Colonic mucosa (tissue), 4 donors: ENCODE results near the gene CLDN6. TPM values are rescaled to one million over a fixed set of nuclear protein-coding genes. Genes with fewer than 3 reads are reported as not detected.
A peak's percentile ranks its signal among the peaks of the same experiment; 100 is the strongest.

Experiments
- DNase-seq: peaks from one replicate; pipeline ENCODE4 v3.0.0-alpha.2; 2020
- H3K27ac ChIP-seq: fragments of 200-600 bp; one replicate; pipeline ENCODE4 v1.8.0; 2021
- H3K27me3 ChIP-seq: fragments of 200-600 bp; one replicate; pipeline ENCODE4 v1.8.0; 2021
- H3K36me3 ChIP-seq: fragments of 200-600 bp; one replicate; pipeline ENCODE4 v1.8.0; 2021
- H3K4me1 ChIP-seq: fragments of 200-600 bp; one replicate; pipeline ENCODE4 v1.8.0; 2021; ENCODE audit warnings: mild to moderate bottlenecking
- H3K4me3 ChIP-seq: fragments of 200-600 bp; one replicate; pipeline ENCODE4 v1.8.0; 2021
- H3K9ac ChIP-seq, 2 donors: one replicate each; pipeline ENCODE4 v1.7.0; 2013; ENCODE audit warnings: control low read depth in 2 of 2, low read depth in 2 of 2, low read length in 2 of 2
- H3K9me3 ChIP-seq: fragments of 200-600 bp; one replicate; pipeline ENCODE4 v1.8.0; 2021
- intact Hi-C: fragments of 100-400 bp; cut with DNase I; formaldehyde crosslinking; loops from one replicate; pipeline ENCODE4 v1.14.1; 2022
- total RNA-seq, 2 donors: library from RNA; stranded (reverse); fragmentation: NEBNext Ultra II Directional in 1 of 2; extraction: Animal tissue kit (Norgen Biotek cat#: 25700) in 1 of 2; gene quantifications; one replicate each; pipeline ENCODE4 v1.2.1, GENCODE V29; 2021
- TF ChIP-seq, protein P1 (sequence below): fragments of 200-600 bp; IDR thresholded peaks from one replicate; pipeline ENCODE4 v1.8.0; 2022; ENCODE audit warnings: antibody characterized with exemption, mild to moderate bottlenecking
- donor health status: healthy.
- donor health status: DM: no; HTN: no; CAD: no.
- donor health status: DM: no; HTN: no; CAD: no.

CLDN6 gene
- total RNA-seq, 2 donors from 2014 or later = 1.2 TPM; not detected in 1

DNA sequence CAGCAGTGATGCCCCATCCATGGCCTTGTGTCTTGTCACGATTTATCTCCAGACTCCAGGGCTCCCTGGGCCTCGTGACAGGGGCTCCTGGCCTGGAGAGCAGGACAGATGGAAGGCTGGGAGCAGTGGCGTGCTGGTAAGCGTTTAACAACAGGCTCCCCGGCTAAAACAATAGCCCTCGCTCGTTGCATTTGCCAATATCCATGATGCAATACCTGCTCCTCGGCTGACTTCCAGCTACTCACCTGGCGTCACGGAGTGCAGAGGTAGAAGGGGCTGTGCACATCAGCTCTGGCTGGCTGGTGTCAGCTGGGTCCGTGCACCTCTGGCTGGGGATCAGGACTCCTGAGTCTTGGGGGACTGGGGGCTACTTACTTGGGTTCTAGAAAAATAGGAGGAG lies 20.3 kb upstream of the CLDN6 start:
- TF ChIP-seq, protein P1, sequence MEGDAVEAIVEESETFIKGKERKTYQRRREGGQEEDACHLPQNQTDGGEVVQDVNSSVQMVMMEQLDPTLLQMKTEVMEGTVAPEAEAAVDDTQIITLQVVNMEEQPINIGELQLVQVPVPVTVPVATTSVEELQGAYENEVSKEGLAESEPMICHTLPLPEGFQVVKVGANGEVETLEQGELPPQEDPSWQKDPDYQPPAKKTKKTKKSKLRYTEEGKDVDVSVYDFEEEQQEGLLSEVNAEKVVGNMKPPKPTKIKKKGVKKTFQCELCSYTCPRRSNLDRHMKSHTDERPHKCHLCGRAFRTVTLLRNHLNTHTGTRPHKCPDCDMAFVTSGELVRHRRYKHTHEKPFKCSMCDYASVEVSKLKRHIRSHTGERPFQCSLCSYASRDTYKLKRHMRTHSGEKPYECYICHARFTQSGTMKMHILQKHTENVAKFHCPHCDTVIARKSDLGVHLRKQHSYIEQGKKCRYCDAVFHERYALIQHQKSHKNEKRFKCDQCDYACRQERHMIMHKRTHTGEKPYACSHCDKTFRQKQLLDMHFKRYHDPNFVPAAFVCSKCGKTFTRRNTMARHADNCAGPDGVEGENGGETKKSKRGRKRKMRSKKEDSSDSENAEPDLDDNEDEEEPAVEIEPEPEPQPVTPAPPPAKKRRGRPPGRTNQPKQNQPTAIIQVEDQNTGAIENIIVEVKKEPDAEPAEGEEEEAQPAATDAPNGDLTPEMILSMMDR = no peak
- H3K36me3 ChIP-seq = no peaks in the 10 kb centered on the region
- peaks cover 12% of the 10 kb centered on the region for H3K27me3 ChIP-seq
- DNase-seq = peak; percentile 86
- peak overlapping the region; percentile 57 for H3K27ac ChIP-seq
- no peak overlapping the region for H3K4me3 ChIP-seq
- no peaks in the 10 kb centered on the region for H3K9me3 ChIP-seq
- intact Hi-C loops = no loop called here
- H3K4me1 ChIP-seq = peaks cover 9% of the 10 kb centered on the region
- no peak overlapping the region for H3K9ac ChIP-seq

DNA sequence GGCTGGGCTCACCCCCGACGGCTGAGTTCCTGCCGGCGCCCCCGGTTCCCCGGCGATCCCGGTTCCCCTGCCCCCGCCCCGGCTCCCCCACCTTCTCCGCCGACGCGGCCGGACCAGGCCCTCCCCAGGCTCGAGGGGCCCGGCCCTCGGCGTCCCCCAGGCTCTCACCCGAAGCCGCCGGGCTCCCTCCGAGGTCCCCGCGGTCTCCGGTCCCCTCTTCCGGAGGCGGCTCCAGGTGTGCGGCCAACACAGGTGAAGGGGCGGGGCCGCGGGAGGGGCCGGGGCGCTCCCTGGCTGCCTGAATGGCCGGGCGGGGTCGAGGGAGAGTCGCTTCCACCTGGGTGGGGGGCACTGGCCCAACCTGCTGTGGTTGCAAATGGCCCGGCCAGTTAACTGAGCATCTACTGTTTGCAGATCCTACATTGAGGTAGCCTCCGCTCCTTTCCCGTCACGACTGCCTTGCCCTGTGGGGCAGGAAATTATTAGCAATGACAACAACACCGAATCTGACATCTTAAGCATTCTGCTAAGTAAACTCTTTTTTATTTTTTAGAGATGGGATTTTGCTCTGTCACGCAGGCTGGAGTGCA lies 18.8 kb upstream of the CLDN6 start, which contains the start of gene BICDL2:
TSS of gene BICDL2 (minus strand) at position 219 of the 590 bp plus-strand sequence. CDS start 1,448 bp downstream, outside the sequence.
- DNase-seq = peak; percentile 90
- peak within 1 kb of the TSS; percentile 54 for H3K4me3 ChIP-seq
- intact Hi-C loops = no loop called here
- no peaks in the 10 kb centered on the region for H3K36me3 ChIP-seq
- peaks cover 9% of the 10 kb centered on the region for H3K4me1 ChIP-seq
- peak within 1 kb of the TSS; percentile 62 for H3K27ac ChIP-seq
- H3K9ac ChIP-seq = peak within 1 kb of the TSS; percentile 61 to 82
- H3K9me3 ChIP-seq = no peaks in the 10 kb centered on the region
- TF ChIP-seq, protein P1 = no peak
- H3K27me3 ChIP-seq = peaks cover 12% of the 10 kb centered on the region

DNA sequence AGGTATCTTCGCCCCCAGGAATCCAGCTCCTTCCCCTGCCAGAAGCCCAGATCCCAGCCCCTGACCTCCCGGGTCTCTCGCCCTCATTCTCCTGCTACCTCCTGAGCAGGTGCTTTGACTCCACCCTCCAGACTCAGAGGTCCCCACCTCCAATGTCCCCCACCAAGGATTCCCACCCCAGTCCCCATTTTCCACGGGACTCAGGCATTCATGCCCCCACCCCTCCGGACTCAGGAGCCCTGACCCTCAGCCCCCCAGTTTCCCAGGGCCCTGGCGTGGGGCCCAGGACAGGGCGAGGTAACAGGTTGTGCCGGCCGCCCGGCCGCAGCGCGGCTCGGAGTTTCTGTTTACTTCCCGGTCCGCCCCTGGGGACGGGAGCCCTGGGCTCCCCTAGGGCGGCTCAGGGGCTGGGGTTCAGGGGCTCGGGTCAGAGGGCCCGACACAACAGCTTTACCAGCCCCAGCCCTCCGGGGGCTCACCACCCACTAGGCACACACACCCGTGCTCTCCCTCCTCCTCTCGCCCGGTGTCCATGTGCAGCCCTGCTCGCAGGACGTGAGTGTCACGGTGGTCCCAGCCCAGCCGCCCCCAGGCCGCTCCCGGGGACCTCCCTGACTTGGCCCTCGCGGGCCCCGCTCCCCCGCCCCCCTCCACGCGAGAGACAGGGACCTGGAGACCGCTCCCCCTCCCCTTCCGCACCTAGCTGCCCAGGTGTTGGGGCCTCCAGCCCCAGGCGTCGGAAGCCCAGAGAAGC lies 18.2 kb upstream of the CLDN6 start:
- intact Hi-C loops = no loop called here
- H3K4me1 ChIP-seq = peaks cover 9% of the 10 kb centered on the region
- peak overlapping the region; percentile 62 for H3K27ac ChIP-seq
- peak overlapping the region; percentile 54 for H3K4me3 ChIP-seq
- H3K27me3 ChIP-seq = peaks cover 12% of the 10 kb centered on the region
- TF ChIP-seq, protein P1 = no peak
- H3K9me3 ChIP-seq = no peaks in the 10 kb centered on the region
- no peaks in the 10 kb centered on the region for H3K36me3 ChIP-seq
- DNase-seq = peak; percentile 67
- peak overlapping the region; percentile 61 to 82 for H3K9ac ChIP-seq

DNA sequence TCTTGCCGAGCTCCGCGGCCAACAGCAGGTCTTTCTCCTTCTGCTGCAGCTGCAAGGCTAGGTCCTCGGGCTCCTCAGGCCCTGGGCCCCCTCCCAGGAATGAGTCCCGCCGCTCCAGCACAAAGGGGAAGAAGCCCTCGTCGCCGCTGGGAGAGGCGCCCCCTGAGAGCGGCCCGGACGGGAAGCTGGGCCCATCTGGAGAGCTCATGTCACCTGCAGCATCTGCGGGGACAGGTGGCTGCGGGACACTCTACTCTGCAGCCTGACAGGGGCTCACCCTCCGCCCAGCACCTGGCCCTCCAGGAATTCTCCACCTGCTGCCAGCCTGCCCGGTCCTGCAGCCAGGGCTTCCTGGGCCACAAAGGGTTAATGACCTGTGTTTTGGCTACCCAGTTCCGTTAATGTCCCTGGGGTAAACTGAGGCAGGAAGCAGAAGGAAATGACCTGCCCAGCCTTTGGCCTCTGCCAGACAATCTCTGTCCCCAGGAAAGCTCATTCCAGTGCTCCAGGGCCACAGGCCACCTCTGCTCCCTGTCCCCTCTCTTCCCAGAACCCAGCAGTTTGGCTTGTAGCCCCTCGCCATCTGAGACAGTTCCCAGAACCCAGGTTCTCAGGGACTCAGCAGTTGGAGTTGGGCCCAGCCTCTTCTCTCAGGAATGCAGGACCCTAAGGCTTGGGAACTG lies 17.4 kb upstream of the CLDN6 start:
- no peak for DNase-seq
- H3K4me3 ChIP-seq = peak overlapping the region; percentile 54
- peaks cover 9% of the 10 kb centered on the region for H3K4me1 ChIP-seq
- H3K9me3 ChIP-seq = no peaks in the 10 kb centered on the region
- TF ChIP-seq, protein P1 = no peak
- peaks cover 12% of the 10 kb centered on the region for H3K27me3 ChIP-seq
- intact Hi-C loops = no loop called here
- no peaks in the 10 kb centered on the region for H3K36me3 ChIP-seq
- H3K9ac ChIP-seq = peak overlapping the region in 1 of 2 donors; percentile 82
- H3K27ac ChIP-seq = no peak overlapping the region

DNA sequence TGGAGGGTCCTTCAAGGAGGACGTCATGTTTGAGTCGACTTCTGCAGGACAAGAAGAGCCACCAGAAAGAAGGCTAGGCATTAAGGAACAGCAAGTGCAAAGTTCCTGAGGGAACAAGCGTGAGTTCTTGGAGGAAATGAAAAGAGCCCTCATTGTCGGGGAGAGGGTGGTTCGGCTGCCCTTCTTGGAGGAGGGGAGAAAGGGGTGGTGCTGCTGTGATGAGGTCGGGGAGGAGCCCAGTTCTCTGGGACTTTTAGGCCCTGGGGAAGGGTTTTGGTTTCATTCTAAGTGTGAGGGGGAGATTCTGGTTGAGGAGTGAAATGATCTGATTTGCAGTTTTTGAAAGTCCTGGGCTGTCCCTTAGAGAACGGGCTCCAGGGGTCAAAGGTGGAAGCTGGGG lies 14.6 kb upstream of the CLDN6 start:
- peaks cover 16% of the 10 kb centered on the region for H3K27me3 ChIP-seq
- intact Hi-C loops = no loop called here
- no peaks in the 10 kb centered on the region for H3K9me3 ChIP-seq
- no peak overlapping the region for H3K4me3 ChIP-seq
- H3K9ac ChIP-seq = no peak overlapping the region
- H3K36me3 ChIP-seq = no peaks in the 10 kb centered on the region
- H3K27ac ChIP-seq = no peak overlapping the region
- no peak for DNase-seq
- TF ChIP-seq, protein P1 = no peak
- peaks cover 12% of the 10 kb centered on the region for H3K4me1 ChIP-seq
